HuH-7.5 (cell line): ENCODE measurements around the gene ALG10B.
"Not testable (repeated sequence)": the region's sequence is repeated elsewhere in the genome, so short reads cannot be mapped to it uniquely, and the experiment has no call there.

ENCODE experiments used
- DNase-seq: peaks from one replicate; pipeline ENCODE4 v3.0.0; 2011; ENCODE audit warnings: low spot score

ALG10B gene

GRCh38 chr12:38316391-38317129 lies at the start of gene ALG10B:
Gene ALG10B, plus strand, starts transcription at chr12:38316774. Its CDS starts 120 bp downstream, at chr12:38316894.
- DNase-seq, result peak; percentile 29

GRCh38 chr12:38268612-38269011 lies 48.0 kb upstream of the ALG10B start:
- DNase-seq, result no peak

GRCh38 chr12:38269897-38270296 lies 46.7 kb upstream of the ALG10B start:
- no peak for DNase-seq

- DNase-seq, result no peak
Measured at GRCh38 chr12:38279756-38280155, 36.8 kb upstream of the ALG10B start.

GRCh38 chr12:38282886-38283285 lies 33.7 kb upstream of the ALG10B start:
- no peak for DNase-seq

- DNase-seq, result no peak
Measured at GRCh38 chr12:38289396-38289795, 27.2 kb upstream of the ALG10B start.

- no peak for DNase-seq
Measured at GRCh38 chr12:38291160-38291559, 25.4 kb upstream of the ALG10B start.

- DNase-seq, result not testable (repeated sequence)
Measured at GRCh38 chr12:38302972-38303371, 13.6 kb upstream of the ALG10B start.

GRCh38 chr12:38321966-38322365 lies 5.4 kb downstream of the ALG10B start:
- DNase-seq, result not testable (repeated sequence)

GRCh38 chr12:38324912-38325311 lies 8.3 kb downstream of the ALG10B start:
- DNase-seq, result no peak

GRCh38 chr12:38327356-38327755 lies 10.8 kb downstream of the ALG10B start:
- DNase-seq, result no peak

- no peak for DNase-seq
Measured at GRCh38 chr12:38328306-38328895, 11.8 kb downstream of the ALG10B start.

- not testable (repeated sequence) for DNase-seq
Measured at GRCh38 chr12:38330414-38330813, 13.8 kb downstream of the ALG10B start.

- DNase-seq, result no peak
Measured at GRCh38 chr12:38332814-38333213, 16.2 kb downstream of the ALG10B start.

- no peak for DNase-seq
Measured at GRCh38 chr12:38342444-38342843, 25.9 kb downstream of the ALG10B start.

- not testable (repeated sequence) for DNase-seq
Measured at GRCh38 chr12:38343256-38343655, 26.7 kb downstream of the ALG10B start.

- not testable (repeated sequence) for DNase-seq
Measured at GRCh38 chr12:38343916-38344315, 27.3 kb downstream of the ALG10B start.

GRCh38 chr12:38350342-38351174 lies 34.0 kb downstream of the ALG10B start:
- no peak for DNase-seq

GRCh38 chr12:38351175-38351508 lies 34.6 kb downstream of the ALG10B start:
- DNase-seq, result not testable (repeated sequence)

- no peak for DNase-seq
Measured at GRCh38 chr12:38367506-38367905, 50.9 kb downstream of the ALG10B start.

GRCh38 chr12:38370311-38370710 lies 53.7 kb downstream of the ALG10B start:
- no peak for DNase-seq

GRCh38 chr12:38373784-38374183 lies 57.2 kb downstream of the ALG10B start:
- no peak for DNase-seq

- DNase-seq, result no peak
Measured at GRCh38 chr12:38374751-38375150, 58.2 kb downstream of the ALG10B start.
